HG03064 (cell line): Measurements from ENCODE around the gene DHRSX.

Experiments used
- ATAC-seq: cut with Tn5 transposase; IDR thresholded peaks from one replicate; pipeline ENCODE4 v1.9.1; 2021; ENCODE audit warnings: low read depth; ENCODE audit not compliant: unreplicated experiment

Gene DHRSX

GRCh38 chrX:2183193-2183725 lies 317.5 kb downstream of the DHRSX start:
- no peak for ATAC-seq

- ATAC-seq: no peak
These were observed 323.2 kb downstream of the DHRSX start for GRCh38 chrX:2177541-2177940.

GRCh38 chrX:2176733-2177132 lies 324.0 kb downstream of the DHRSX start:
- ATAC-seq: no peak

GRCh38 chrX:2176274-2176673 lies 324.5 kb downstream of the DHRSX start:
- ATAC-seq: no peak

- ATAC-seq: no peak
These were observed 328.4 kb downstream of the DHRSX start for GRCh38 chrX:2172359-2172758.
